OCI-M2 (cell line): ENCODE results near the gene IL13.
"Not testable (repeated sequence)": the region's sequence is repeated elsewhere in the genome, so short reads cannot be mapped to it uniquely, and the experiment has no call there.

Experiments used
- DNase-seq: peaks from one replicate; lab custom pipeline; 2025; ENCODE audit not compliant: unreplicated experiment; lab: John Stamatoyannopoulos, UW

IL13 gene

GRCh38 chr5:132688536-132689339 lies 30.8 kb downstream of the IL13 start:
- no peak for DNase-seq

- DNase-seq: no peak
Measured at GRCh38 chr5:132689513-132689912, 31.5 kb downstream of the IL13 start.

- DNase-seq: no peak
Measured at GRCh38 chr5:132690156-132690555, 32.2 kb downstream of the IL13 start.

DNA sequence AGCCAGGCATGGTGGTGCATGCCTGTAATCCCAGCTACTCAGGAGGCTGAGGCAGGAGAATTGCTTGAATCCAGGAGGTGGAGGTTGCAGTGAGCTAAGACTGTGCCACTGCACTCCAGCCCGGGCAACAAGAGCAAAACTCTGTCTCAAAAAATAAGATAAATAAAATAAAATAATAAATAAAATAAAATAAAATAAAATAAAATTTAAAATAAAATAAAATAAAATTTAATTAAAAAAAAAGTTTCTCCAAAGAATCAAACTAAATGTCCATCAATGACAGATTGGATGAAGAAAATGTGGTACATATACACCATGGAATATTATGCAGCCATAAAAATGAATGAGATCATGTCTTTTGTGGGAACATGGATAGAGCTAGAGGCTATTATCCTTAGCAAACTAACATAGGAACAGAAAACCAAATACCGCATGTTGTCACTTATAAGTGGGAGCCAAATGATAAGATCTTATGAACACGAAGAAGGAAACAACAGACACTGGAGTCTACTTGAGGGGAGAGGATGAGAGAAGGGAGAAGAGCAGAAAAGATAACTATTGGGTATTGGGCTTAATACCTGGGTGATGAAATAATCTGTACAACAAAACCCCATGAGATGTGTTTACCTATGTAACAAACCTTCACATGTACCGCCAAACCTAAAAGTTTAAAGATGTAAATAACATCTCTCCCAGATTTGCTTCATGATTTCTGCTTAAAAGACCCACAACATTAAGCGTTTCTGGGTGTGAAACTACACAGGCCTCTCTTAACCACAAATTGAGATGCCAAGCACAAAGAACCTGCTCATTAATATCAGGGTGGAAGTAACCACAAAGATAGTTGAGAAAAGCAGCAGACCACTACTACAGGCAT lies 34.0 kb downstream of the IL13 start:
- not testable (repeated sequence) for DNase-seq

GRCh38 chr5:132692632-132692967 lies 34.6 kb downstream of the IL13 start:
- DNase-seq: no peak

DNA sequence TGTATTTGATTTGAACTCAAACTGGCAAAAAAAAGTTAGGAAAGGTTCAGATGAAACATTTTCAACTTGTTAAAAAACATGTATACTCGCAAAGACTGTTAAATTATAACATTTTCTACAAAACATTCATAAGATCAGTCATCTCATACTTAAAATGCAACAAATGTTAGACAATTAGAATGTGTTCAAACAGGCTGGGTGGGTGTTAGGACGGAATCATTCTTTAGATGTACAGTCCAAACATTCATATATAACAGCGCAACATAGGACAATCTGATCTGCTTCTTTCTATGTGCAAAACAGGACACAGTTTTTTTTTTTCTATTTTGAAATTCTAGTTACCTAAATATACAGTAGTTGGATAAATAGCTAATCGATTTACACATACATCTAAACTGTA lies 38.0 kb downstream of the IL13 start:
- no peak for DNase-seq

- no peak for DNase-seq
Measured at GRCh38 chr5:132704875-132705274, 46.9 kb downstream of the IL13 start.

GRCh38 chr5:132708645-132709044 lies 50.7 kb downstream of the IL13 start:
- no peak for DNase-seq
